ENCODE results near the gene TNIP3. TPM values are rescaled to one million over a fixed set of nuclear protein-coding genes. Genes with fewer than 3 reads are reported as not detected.

The TNIP3 gene
- polyA plus RNA-seq, 1 donor (not counting 4 experiments of a cell fraction or from before 2014, with no cell fraction given), result 0.04 TPM

- H3K4me1 ChIP-seq (ENCODE audit: control insufficient read depth, extremely low read depth, insufficient read depth, low read length), result no peaks in the 10 kb centered on the region
- H3K9ac ChIP-seq (ENCODE audit: control insufficient read depth, extremely low read depth, insufficient read depth, low read length), result no peak overlapping the region
- no peaks in the 10 kb centered on the region for H3K9me3 ChIP-seq (ENCODE audit: control insufficient read depth, low read depth, low read length)
- FAIRE-seq, result no peak
- no peaks in the 10 kb centered on the region for H3K36me3 ChIP-seq (ENCODE audit: control insufficient read depth in 2 of 2, extremely low read depth in 1 of 2, insufficient read depth in 2 of 2, low read length in 2 of 2)
- dilution Hi-C loops (cut with MboI; ENCODE audit: extremely low pct_ligation_motif_present, low sequenced_read_pairs), result no loop called here
- no peak overlapping the region for H3K27ac ChIP-seq (ENCODE audit: control insufficient read depth, insufficient read depth, low read length)
- no peak overlapping the region for H2AFZ ChIP-seq (ENCODE audit: control insufficient read depth, low read length)
- H3K79me2 ChIP-seq (ENCODE audit: control insufficient read depth, insufficient read depth, low read length), result no peaks in the 10 kb centered on the region
- H4K20me1 ChIP-seq (ENCODE audit: control insufficient read depth, extremely low read depth, insufficient read depth, low read length), result no peaks in the 10 kb centered on the region
- no peak overlapping the region for H3K4me2 ChIP-seq (ENCODE audit: control insufficient read depth, extremely low read depth, insufficient read depth, low read depth, low read length)
- no peaks in the 10 kb centered on the region for H3K9me1 ChIP-seq (ENCODE audit: control insufficient read depth, extremely low read depth, insufficient read depth, low read length)
- TF ChIP-seq CTCF (optimal IDR thresholded peaks at IDR 0.05 in 1 of 3, IDR thresholded peaks at IDR 0.05 in 1 of 3, conservative IDR thresholded peaks at IDR 0.05 in 1 of 3; ENCODE audit: extremely low read depth in 1 of 3, insufficient read depth in 2 of 3, low read length in 3 of 3) (no peak), EZH2 (IDR thresholded peaks at IDR 0.05; ENCODE audit: low read length) (no peak)
- no peak overlapping the region for H3K4me3 ChIP-seq (ENCODE audit: control insufficient read depth in 2 of 3, extremely low read depth in 1 of 3, insufficient read depth in 2 of 3, low read depth in 1 of 3, low read length in 3 of 3)
- no peak for DNase-seq (ENCODE audit: low read depth, low spot score)
- H3K27me3 ChIP-seq (ENCODE audit: control insufficient read depth, extremely low read depth, insufficient read depth, low read length), result no peaks in the 10 kb centered on the region
Observed at GRCh38 chr4:121185960-121186359, 21.8 kb upstream of the TNIP3 start.

- H3K36me3 ChIP-seq (ENCODE audit: control insufficient read depth in 2 of 2, extremely low read depth in 1 of 2, insufficient read depth in 2 of 2, low read length in 2 of 2), result no peaks in the 10 kb centered on the region
- H3K27ac ChIP-seq (ENCODE audit: control insufficient read depth, insufficient read depth, low read length), result no peak overlapping the region
- TF ChIP-seq EZH2 (IDR thresholded peaks at IDR 0.05; ENCODE audit: low read length), result no peak
- no peak for TF ChIP-seq CTCF (optimal IDR thresholded peaks at IDR 0.05 in 1 of 3, IDR thresholded peaks at IDR 0.05 in 1 of 3, conservative IDR thresholded peaks at IDR 0.05 in 1 of 3; ENCODE audit: extremely low read depth in 1 of 3, insufficient read depth in 2 of 3, low read length in 3 of 3)
- H3K4me1 ChIP-seq (ENCODE audit: control insufficient read depth, extremely low read depth, insufficient read depth, low read length), result no peaks in the 10 kb centered on the region
- H3K4me2 ChIP-seq (ENCODE audit: control insufficient read depth, extremely low read depth, insufficient read depth, low read depth, low read length), result no peak overlapping the region
- no peaks in the 10 kb centered on the region for H4K20me1 ChIP-seq (ENCODE audit: control insufficient read depth, extremely low read depth, insufficient read depth, low read length)
- H3K27me3 ChIP-seq (ENCODE audit: control insufficient read depth, extremely low read depth, insufficient read depth, low read length), result no peaks in the 10 kb centered on the region
- H3K4me3 ChIP-seq (ENCODE audit: control insufficient read depth in 2 of 3, extremely low read depth in 1 of 3, insufficient read depth in 2 of 3, low read depth in 1 of 3, low read length in 3 of 3), result no peak overlapping the region
- H3K9ac ChIP-seq (ENCODE audit: control insufficient read depth, extremely low read depth, insufficient read depth, low read length), result no peak overlapping the region
- DNase-seq (ENCODE audit: low read depth, low spot score) (no peak), FAIRE-seq (no peak)
- H2AFZ ChIP-seq (ENCODE audit: control insufficient read depth, low read length), result no peak overlapping the region
- no peaks in the 10 kb centered on the region for H3K79me2 ChIP-seq (ENCODE audit: control insufficient read depth, insufficient read depth, low read length)
- no peaks in the 10 kb centered on the region for H3K9me1 ChIP-seq (ENCODE audit: control insufficient read depth, extremely low read depth, insufficient read depth, low read length)
- dilution Hi-C loops (cut with MboI; ENCODE audit: extremely low pct_ligation_motif_present, low sequenced_read_pairs), result no loop called here
- H3K9me3 ChIP-seq (ENCODE audit: control insufficient read depth, low read depth, low read length), result no peaks in the 10 kb centered on the region
Observed at GRCh38 chr4:121183989-121184388, 19.9 kb upstream of the TNIP3 start.

Data from keratinocyte (primary cell).